ENCODE data around the gene RASA2.
"Not testable (repeated sequence)": the region's sequence is repeated elsewhere in the genome, so short reads cannot be mapped to it uniquely, and the experiment has no call there.

Gene RASA2

GRCh38 chr3:141619450-141619849 lies 132.6 kb downstream of the RASA2 start:
- no peaks in the 10 kb centered on the region for H3K27me3 ChIP-seq (ENCODE audit: control insufficient read depth, insufficient read depth, low read length)
- no peak overlapping the region for H3K9ac ChIP-seq (ENCODE audit: low read length)
- peaks cover 5% of the 10 kb centered on the region; the same call in 1 of the 2 replicates for H3K4me1 ChIP-seq (ENCODE audit: control insufficient read depth, insufficient read depth, low read length)
- H3K4me3 ChIP-seq (ENCODE audit: low read depth, low read length), result no peak overlapping the region
- H3K36me3 ChIP-seq (ENCODE audit: control insufficient read depth, insufficient read depth, low read length), result no peaks in the 10 kb centered on the region
- H3K9me3 ChIP-seq (ENCODE audit: control insufficient read depth, insufficient read depth, low read depth, low read length), result 0 out of 2 replicates have a peak, but pooled peaks cover 4% of the 10 kb centered on the region
- H3K27ac ChIP-seq (ENCODE audit: low read depth, low read length), result no peak overlapping the region

GRCh38 chr3:141623691-141624090 lies 136.9 kb downstream of the RASA2 start:
- H3K27ac ChIP-seq (ENCODE audit: low read depth, low read length), result no peak overlapping the region
- no peaks in the 10 kb centered on the region for H3K27me3 ChIP-seq (ENCODE audit: control insufficient read depth, insufficient read depth, low read length)
- no peak overlapping the region for H3K9ac ChIP-seq (ENCODE audit: low read length)
- peaks cover 12% of the 10 kb centered on the region for H3K9me3 ChIP-seq (ENCODE audit: control insufficient read depth, insufficient read depth, low read depth, low read length)
- H3K36me3 ChIP-seq (ENCODE audit: control insufficient read depth, insufficient read depth, low read length), result no peaks in the 10 kb centered on the region
- H3K4me3 ChIP-seq (ENCODE audit: low read depth, low read length), result no peak overlapping the region
- H3K4me1 ChIP-seq (ENCODE audit: control insufficient read depth, insufficient read depth, low read length), result peaks cover 5% of the 10 kb centered on the region; the same call in 1 of the 2 replicates

- H3K9ac ChIP-seq (ENCODE audit: low read length), result no peak overlapping the region
- no peaks in the 10 kb centered on the region for H3K27me3 ChIP-seq (ENCODE audit: control insufficient read depth, insufficient read depth, low read length)
- H3K4me3 ChIP-seq (ENCODE audit: low read depth, low read length), result no peak overlapping the region
- peaks cover 12% of the 10 kb centered on the region for H3K9me3 ChIP-seq (ENCODE audit: control insufficient read depth, insufficient read depth, low read depth, low read length)
- H3K36me3 ChIP-seq (ENCODE audit: control insufficient read depth, insufficient read depth, low read length), result no peaks in the 10 kb centered on the region
- no peak overlapping the region for H3K27ac ChIP-seq (ENCODE audit: low read depth, low read length)
- no peaks in the 10 kb centered on the region for H3K4me1 ChIP-seq (ENCODE audit: control insufficient read depth, insufficient read depth, low read length)
Measured at GRCh38 chr3:141625506-141625905, 138.7 kb downstream of the RASA2 start.

GRCh38 chr3:141628334-141628733 lies 141.5 kb downstream of the RASA2 start:
- H3K36me3 ChIP-seq (ENCODE audit: control insufficient read depth, insufficient read depth, low read length); H3K4me1 ChIP-seq (ENCODE audit: control insufficient read depth, insufficient read depth, low read length); H3K27ac ChIP-seq (ENCODE audit: low read depth, low read length); H3K27me3 ChIP-seq (ENCODE audit: control insufficient read depth, insufficient read depth, low read length); H3K4me3 ChIP-seq (ENCODE audit: low read depth, low read length); H3K9me3 ChIP-seq (ENCODE audit: control insufficient read depth, insufficient read depth, low read depth, low read length); H3K9ac ChIP-seq (ENCODE audit: low read length): not testable (repeated sequence)

- not testable (repeated sequence) for H3K4me1 ChIP-seq (ENCODE audit: control insufficient read depth, insufficient read depth, low read length); H3K27me3 ChIP-seq (ENCODE audit: control insufficient read depth, insufficient read depth, low read length); H3K9me3 ChIP-seq (ENCODE audit: control insufficient read depth, insufficient read depth, low read depth, low read length); H3K36me3 ChIP-seq (ENCODE audit: control insufficient read depth, insufficient read depth, low read length); H3K9ac ChIP-seq (ENCODE audit: low read length); H3K4me3 ChIP-seq (ENCODE audit: low read depth, low read length); H3K27ac ChIP-seq (ENCODE audit: low read depth, low read length)
Measured at GRCh38 chr3:141628868-141629441, 142.1 kb downstream of the RASA2 start.

GRCh38 chr3:141629976-141630375 lies 143.1 kb downstream of the RASA2 start:
- no peaks in the 10 kb centered on the region for H3K4me1 ChIP-seq (ENCODE audit: control insufficient read depth, insufficient read depth, low read length)
- no peaks in the 10 kb centered on the region for H3K36me3 ChIP-seq (ENCODE audit: control insufficient read depth, insufficient read depth, low read length)
- H3K27me3 ChIP-seq (ENCODE audit: control insufficient read depth, insufficient read depth, low read length), result no peaks in the 10 kb centered on the region
- H3K9me3 ChIP-seq (ENCODE audit: control insufficient read depth, insufficient read depth, low read depth, low read length), result peaks cover 7% of the 10 kb centered on the region
- H3K27ac ChIP-seq (ENCODE audit: low read depth, low read length), result no peak overlapping the region
- H3K9ac ChIP-seq (ENCODE audit: low read length), result no peak overlapping the region
- H3K4me3 ChIP-seq (ENCODE audit: low read depth, low read length), result no peak overlapping the region

- no peaks in the 10 kb centered on the region for H3K27me3 ChIP-seq (ENCODE audit: control insufficient read depth, insufficient read depth, low read length)
- no peak overlapping the region for H3K27ac ChIP-seq (ENCODE audit: low read depth, low read length)
- peaks cover 7% of the 10 kb centered on the region for H3K9me3 ChIP-seq (ENCODE audit: control insufficient read depth, insufficient read depth, low read depth, low read length)
- no peak overlapping the region for H3K9ac ChIP-seq (ENCODE audit: low read length)
- H3K4me1 ChIP-seq (ENCODE audit: control insufficient read depth, insufficient read depth, low read length), result no peaks in the 10 kb centered on the region
- H3K36me3 ChIP-seq (ENCODE audit: control insufficient read depth, insufficient read depth, low read length), result no peaks in the 10 kb centered on the region
- no peak overlapping the region for H3K4me3 ChIP-seq (ENCODE audit: low read depth, low read length)
Measured at GRCh38 chr3:141632779-141633374, 146.1 kb downstream of the RASA2 start.

- H3K4me1 ChIP-seq (ENCODE audit: control insufficient read depth, insufficient read depth, low read length), result peaks cover 5% of the 10 kb centered on the region
- no peak overlapping the region for H3K4me3 ChIP-seq (ENCODE audit: low read depth, low read length)
- no peak overlapping the region for H3K27ac ChIP-seq (ENCODE audit: low read depth, low read length)
- H3K27me3 ChIP-seq (ENCODE audit: control insufficient read depth, insufficient read depth, low read length), result no peaks in the 10 kb centered on the region
- no peaks in the 10 kb centered on the region for H3K36me3 ChIP-seq (ENCODE audit: control insufficient read depth, insufficient read depth, low read length)
- no peaks in the 10 kb centered on the region for H3K9me3 ChIP-seq (ENCODE audit: control insufficient read depth, insufficient read depth, low read depth, low read length)
- H3K9ac ChIP-seq (ENCODE audit: low read length), result no peak overlapping the region
Measured at GRCh38 chr3:141642215-141642614, 155.4 kb downstream of the RASA2 start.

- H3K9me3 ChIP-seq (ENCODE audit: control insufficient read depth, insufficient read depth, low read depth, low read length), result no peaks in the 10 kb centered on the region
- no peak overlapping the region for H3K27ac ChIP-seq (ENCODE audit: low read depth, low read length)
- no peaks in the 10 kb centered on the region for H3K27me3 ChIP-seq (ENCODE audit: control insufficient read depth, insufficient read depth, low read length)
- peaks cover 5% of the 10 kb centered on the region for H3K4me1 ChIP-seq (ENCODE audit: control insufficient read depth, insufficient read depth, low read length)
- no peak overlapping the region for H3K4me3 ChIP-seq (ENCODE audit: low read depth, low read length)
- no peak overlapping the region for H3K9ac ChIP-seq (ENCODE audit: low read length)
- no peaks in the 10 kb centered on the region for H3K36me3 ChIP-seq (ENCODE audit: control insufficient read depth, insufficient read depth, low read length)
Measured at GRCh38 chr3:141643391-141643790, 156.6 kb downstream of the RASA2 start.

- Histone ChIP-seq H3K9ac (ENCODE audit: low read length) (no peak overlapping the region), H3K4me1 (ENCODE audit: control insufficient read depth, insufficient read depth, low read length) (peaks cover 5% of the 10 kb centered on the region), H3K36me3 (ENCODE audit: control insufficient read depth, insufficient read depth, low read length) (no peaks in the 10 kb centered on the region), H3K27ac (ENCODE audit: low read depth, low read length) (no peak overlapping the region), H3K27me3 (ENCODE audit: control insufficient read depth, insufficient read depth, low read length) (no peaks in the 10 kb centered on the region), H3K9me3 (ENCODE audit: control insufficient read depth, insufficient read depth, low read depth, low read length) (no peaks in the 10 kb centered on the region), H3K4me3 (ENCODE audit: low read depth, low read length) (no peak overlapping the region)
Measured at GRCh38 chr3:141643796-141644195, 157.0 kb downstream of the RASA2 start.

GRCh38 chr3:141644931-141645330 lies 158.1 kb downstream of the RASA2 start:
- Histone ChIP-seq H3K36me3 (ENCODE audit: control insufficient read depth, insufficient read depth, low read length) (no peaks in the 10 kb centered on the region), H3K4me3 (ENCODE audit: low read depth, low read length) (no peak overlapping the region), H3K9ac (ENCODE audit: low read length) (no peak overlapping the region), H3K27ac (ENCODE audit: low read depth, low read length) (no peak overlapping the region), H3K4me1 (ENCODE audit: control insufficient read depth, insufficient read depth, low read length) (peaks cover 5% of the 10 kb centered on the region), H3K27me3 (ENCODE audit: control insufficient read depth, insufficient read depth, low read length) (no peaks in the 10 kb centered on the region), H3K9me3 (ENCODE audit: control insufficient read depth, insufficient read depth, low read depth, low read length) (no peaks in the 10 kb centered on the region)
